Measurements from ENCODE around the gene FOXP1. TPM values are rescaled to one million over a fixed set of nuclear protein-coding genes. Genes with fewer than 3 reads are reported as not detected.

The FOXP1 gene
- total and polyA plus RNA-seq, 2 of the 13 experiments (the other 11 are each of a cell fraction or from before 2014, with no cell fraction given), result 40.4 to 59.0 TPM

- no peaks in the 10 kb centered on the region for H3K79me2 ChIP-seq (ENCODE audit: insufficient read depth, low read length)
- peaks cover 5 to 10% of the 10 kb centered on the region in 2 experiments; a peak in 3 of 5 replicates for H3K36me3 ChIP-seq (replicated peaks in 1 of 2; ENCODE audit: control insufficient read depth in 1 of 2, insufficient read depth in 2 of 2, low read length in 2 of 2)
- BruUV-seq (replicated peaks), result no TSS peak
- no peak for DNase-seq (ENCODE audit: low spot score)
- WGBS (ENCODE audit: low lambda C conversion rate), result 96% methylated on average over 4 of the region's 4 CpGs
- TF ChIP-seq MZF1 (CRISPR knock-in tag; IDR thresholded peaks at IDR 0.05; ENCODE audit: borderline replicate concordance) (no peak), FOXO1 (CRISPR knock-in tag; IDR thresholded peaks at IDR 0.05) (no peak), HDAC1 (CRISPR knock-in tag; IDR thresholded peaks at IDR 0.05) (no peak), HINFP (CRISPR knock-in tag; IDR thresholded peaks at IDR 0.05; ENCODE audit: low read depth) (no peak), HDAC6 (IDR thresholded peaks at IDR 0.05; ENCODE audit: low read depth, low read length) (no peak)
- ATAC-seq, result no peak
- no peak overlapping the region for H3K4me2 ChIP-seq (ENCODE audit: low read depth, low read length)
- ChIA-PET POLR2A (no interaction called here), CTCF (ENCODE audit: low intra/inter-chr PET ratio, low total read pairs) (no interaction called here)
- no peak overlapping the region for H3K9ac ChIP-seq (ENCODE audit: insufficient read depth, low read depth, low read length)
- H4K20me1 ChIP-seq (ENCODE audit: insufficient read depth, low read length), result no peaks in the 10 kb centered on the region
- H3K27me3 ChIP-seq (ENCODE audit: control insufficient read depth in 1 of 2, insufficient read depth in 2 of 2, low read length in 2 of 2), result no peaks in the 10 kb centered on the region
- H3K4me3 ChIP-seq (replicated peaks in 1 of 3; ENCODE audit: insufficient read depth in 1 of 3, low read depth in 2 of 3, low read length in 3 of 3), result no peak overlapping the region
- intact Hi-C loops (cut with micrococcal nuclease; ENCODE audit: unreplicated experiment) (no loop called here), in situ Hi-C loops (cut with HindIII; ENCODE audit: extremely low pct_ligation_motif_present, low pct_unique_long_range_greater_than_20kb) (no loop called here)
- H3K4me1 ChIP-seq (ENCODE audit: insufficient read depth, low read length), result peaks cover 5% of the 10 kb centered on the region; the same call in 1 of the 2 replicates
- no peaks in the 10 kb centered on the region for H3K9me3 ChIP-seq (ENCODE audit: low read length)
- no peak for FAIRE-seq
- H3K27ac ChIP-seq (ENCODE audit: extremely low read length, insufficient read depth, low read length), result no peak overlapping the region
- no peak overlapping the region for H2AFZ ChIP-seq (ENCODE audit: low read length)
These were observed 307.0 kb downstream of the FOXP1 start for GRCh38 chr3:71276531-71276930.

GRCh38 chr3:71273453-71273852 is 310.1 kb downstream of the FOXP1 start:
- ChIA-PET CTCF (ENCODE audit: low intra/inter-chr PET ratio, low total read pairs) (no interaction called here), POLR2A (no interaction called here)
- Histone ChIP-seq H2AFZ (ENCODE audit: low read length) (no peak overlapping the region), H4K20me1 (ENCODE audit: insufficient read depth, low read length) (no peaks in the 10 kb centered on the region), H3K4me2 (ENCODE audit: low read depth, low read length) (no peak overlapping the region), H3K4me1 (ENCODE audit: insufficient read depth, low read length) (peaks cover 5% of the 10 kb centered on the region; the same call in 1 of the 2 replicates), H3K27ac (ENCODE audit: extremely low read length, insufficient read depth, low read length) (no peak overlapping the region), H3K79me2 (ENCODE audit: insufficient read depth, low read length) (no peaks in the 10 kb centered on the region), H3K36me3 (replicated peaks in 1 of 2; ENCODE audit: control insufficient read depth in 1 of 2, insufficient read depth in 2 of 2, low read length in 2 of 2) (peaks cover 3 to 8% of the 10 kb centered on the region in 2 experiments; a peak in 3 of 5 replicates), H3K27me3 (ENCODE audit: control insufficient read depth in 1 of 2, insufficient read depth in 2 of 2, low read length in 2 of 2) (no peaks in the 10 kb centered on the region), H3K4me3 (replicated peaks in 1 of 3; ENCODE audit: insufficient read depth in 1 of 3, low read depth in 2 of 3, low read length in 3 of 3) (no peak overlapping the region), H3K9ac (ENCODE audit: insufficient read depth, low read depth, low read length) (no peak overlapping the region), H3K9me3 (ENCODE audit: low read length) (no peaks in the 10 kb centered on the region)
- in situ Hi-C loops (cut with HindIII; ENCODE audit: extremely low pct_ligation_motif_present, low pct_unique_long_range_greater_than_20kb) (no loop called here), intact Hi-C loops (cut with micrococcal nuclease; ENCODE audit: unreplicated experiment) (no loop called here)
- DNase-seq (ENCODE audit: low spot score) (no peak), FAIRE-seq (no peak), ATAC-seq (no peak)
- BruUV-seq (replicated peaks), result no TSS peak
- 98% methylated on average over 4 of the region's 4 CpGs for WGBS (ENCODE audit: low lambda C conversion rate)
- TF ChIP-seq ZNF816 (CRISPR knock-in tag; IDR thresholded peaks at IDR 0.05; ENCODE audit: borderline replicate concordance) (no peak), ARNT (IDR thresholded peaks at IDR 0.05) (no peak), IRF2 (CRISPR knock-in tag; IDR thresholded peaks at IDR 0.05) (no peak), FOXM1 (CRISPR knock-in tag; IDR thresholded peaks at IDR 0.05) (no peak), GZF1 (CRISPR knock-in tag; IDR thresholded peaks at IDR 0.05) (no peak), FLYWCH1 (CRISPR knock-in tag; IDR thresholded peaks at IDR 0.05) (no peak), NCOA1 (CRISPR knock-in tag; IDR thresholded peaks at IDR 0.05) (no peak), TCF7L2 (IDR thresholded peaks at IDR 0.05; ENCODE audit: low read depth, low read length) (no peak), ZBTB14 (CRISPR knock-in tag; IDR thresholded peaks at IDR 0.05) (no peak), PTBP1 (IDR thresholded peaks at IDR 0.05; ENCODE audit: low read depth, low read length, poor library complexity, severe bottlenecking) (no peak), ZNF841 (CRISPR knock-in tag; IDR thresholded peaks at IDR 0.05; ENCODE audit: borderline replicate concordance) (no peak), RAD21 (CRISPR knock-in tag; IDR thresholded peaks at IDR 0.05) (no peak), MAFF (IDR thresholded peaks at IDR 0.05; ENCODE audit: low read depth, low read length) (no peak)
